Embryonic facial prominence (tissue), 1 donor: ENCODE results near the gene CHRD.

Source experiments
- DNase-seq: peaks from one replicate; pipeline ENCODE4 v3.0.0-alpha.2; 2016; ENCODE audit errors: extremely low spot score

The CHRD gene

GRCh38 chr3:184346480-184347190 lies 33.2 kb upstream of the CHRD start:
- DNase-seq = no peak

GRCh38 chr3:184347321-184348056 lies 32.4 kb upstream of the CHRD start:
- DNase-seq = no peak

- no peak for DNase-seq
Observed at GRCh38 chr3:184348057-184348382, 31.8 kb upstream of the CHRD start.

GRCh38 chr3:184349563-184350470 lies 30.0 kb upstream of the CHRD start:
- DNase-seq = no peak

- no peak for DNase-seq
Observed at GRCh38 chr3:184350618-184351017, 29.2 kb upstream of the CHRD start.

- no peak for DNase-seq
Observed at GRCh38 chr3:184351511-184352148, 28.2 kb upstream of the CHRD start.

GRCh38 chr3:184352149-184352785 lies 27.6 kb upstream of the CHRD start:
- DNase-seq = no peak

- no peak for DNase-seq
Observed at GRCh38 chr3:184352897-184353545, 26.8 kb upstream of the CHRD start.

GRCh38 chr3:184353546-184353941 lies 26.3 kb upstream of the CHRD start:
- DNase-seq = no peak

GRCh38 chr3:184354121-184354728 lies 25.6 kb upstream of the CHRD start:
- DNase-seq = no peak

- DNase-seq = no peak
Observed at GRCh38 chr3:184354754-184355153, 25.1 kb upstream of the CHRD start.

- no peak for DNase-seq
Observed at GRCh38 chr3:184355261-184356040, 24.4 kb upstream of the CHRD start.

GRCh38 chr3:184357248-184358123 lies 22.4 kb upstream of the CHRD start:
- no peak for DNase-seq

- no peak for DNase-seq
Observed at GRCh38 chr3:184358124-184358767, 21.6 kb upstream of the CHRD start.

GRCh38 chr3:184358921-184359350 lies 20.9 kb upstream of the CHRD start:
- DNase-seq = no peak

- DNase-seq = no peak
Observed at GRCh38 chr3:184359610-184360009, 20.2 kb upstream of the CHRD start.

GRCh38 chr3:184360070-184360928 lies 19.6 kb upstream of the CHRD start:
- no peak for DNase-seq
